SKM-1 (cell line): ENCODE results near the gene ST8SIA2.
"Not testable (repeated sequence)": the region's sequence is repeated elsewhere in the genome, so short reads cannot be mapped to it uniquely, and the experiment has no call there.

Experiments used
- DNase-seq: peaks from one replicate; lab custom pipeline; 2025; ENCODE audit not compliant: unreplicated experiment; lab: John Stamatoyannopoulos, UW

ST8SIA2 gene

DNA sequence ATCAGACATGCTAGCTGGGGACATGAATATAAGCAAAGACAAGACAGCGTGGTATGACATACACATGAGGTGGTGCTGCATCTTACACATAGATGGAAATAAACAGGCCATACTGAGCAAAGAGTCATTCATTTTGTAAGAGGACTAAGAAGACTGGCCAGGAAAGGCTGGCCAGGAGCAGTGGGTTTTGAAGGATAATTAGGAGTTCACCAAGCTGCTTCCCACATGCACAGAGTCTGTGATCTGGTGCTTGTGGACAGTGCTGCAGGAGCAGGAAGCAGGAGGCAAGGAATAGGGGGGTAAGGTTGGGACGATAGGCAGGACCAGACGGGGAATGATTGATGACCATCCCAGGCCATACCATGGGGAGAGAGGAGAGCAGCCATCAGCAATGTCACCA lies 41.5 kb downstream of the ST8SIA2 start:
- no peak for DNase-seq

DNA sequence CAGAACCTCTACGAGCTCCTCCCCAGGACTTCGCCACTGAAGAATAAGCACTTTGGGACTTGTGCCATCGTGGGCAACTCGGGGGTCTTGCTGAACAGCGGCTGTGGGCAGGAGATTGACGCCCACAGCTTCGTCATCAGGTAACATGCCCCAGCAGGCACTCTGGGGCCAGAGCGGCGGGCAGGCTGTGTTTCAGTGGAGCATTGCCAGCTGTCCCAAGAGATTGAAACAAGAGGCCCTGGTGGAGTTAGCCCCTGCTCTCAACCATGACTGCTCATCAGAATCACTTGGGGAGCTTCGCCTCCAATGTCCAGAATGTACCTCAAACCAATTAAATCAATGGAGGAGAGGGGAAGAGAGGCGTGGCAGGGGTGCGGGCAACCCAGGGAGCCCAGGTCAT lies 44.8 kb downstream of the ST8SIA2 start:
- DNase-seq: no peak

DNA sequence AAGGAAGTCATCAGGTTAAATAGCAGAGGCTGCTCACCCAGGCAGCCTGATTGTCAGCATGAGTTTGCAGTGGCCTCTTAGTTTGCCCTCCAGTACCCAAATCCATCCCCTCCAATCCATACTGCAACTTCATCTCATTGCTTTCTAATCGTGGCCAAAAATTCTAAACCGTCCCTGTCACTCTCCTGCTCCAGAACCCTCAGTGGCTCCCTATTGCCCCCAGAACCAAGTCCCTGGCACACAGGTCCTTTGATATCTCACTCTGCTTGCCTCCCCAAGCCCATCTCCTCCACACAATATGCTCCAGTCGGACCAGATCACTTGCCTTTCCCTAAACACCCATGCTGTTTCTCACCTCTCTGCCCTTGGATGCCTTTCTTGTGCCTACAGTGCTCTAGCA lies 49.7 kb downstream of the ST8SIA2 start:
- DNase-seq: no peak

DNA sequence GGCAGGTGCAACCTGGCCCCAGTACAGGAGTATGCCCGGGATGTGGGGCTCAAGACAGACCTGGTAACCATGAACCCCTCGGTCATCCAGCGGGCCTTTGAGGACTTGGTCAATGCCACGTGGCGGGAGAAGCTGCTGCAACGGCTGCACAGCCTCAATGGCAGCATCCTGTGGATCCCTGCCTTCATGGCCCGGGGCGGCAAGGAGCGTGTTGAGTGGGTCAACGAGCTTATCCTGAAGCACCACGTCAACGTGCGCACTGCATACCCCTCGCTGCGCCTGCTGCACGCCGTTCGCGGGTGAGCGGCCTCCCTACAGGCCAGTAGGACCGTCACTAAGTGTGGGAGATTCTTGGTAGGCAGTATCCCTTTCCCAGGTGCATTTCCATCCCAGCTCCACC lies 51.0 kb downstream of the ST8SIA2 start:
- no peak for DNase-seq

DNA sequence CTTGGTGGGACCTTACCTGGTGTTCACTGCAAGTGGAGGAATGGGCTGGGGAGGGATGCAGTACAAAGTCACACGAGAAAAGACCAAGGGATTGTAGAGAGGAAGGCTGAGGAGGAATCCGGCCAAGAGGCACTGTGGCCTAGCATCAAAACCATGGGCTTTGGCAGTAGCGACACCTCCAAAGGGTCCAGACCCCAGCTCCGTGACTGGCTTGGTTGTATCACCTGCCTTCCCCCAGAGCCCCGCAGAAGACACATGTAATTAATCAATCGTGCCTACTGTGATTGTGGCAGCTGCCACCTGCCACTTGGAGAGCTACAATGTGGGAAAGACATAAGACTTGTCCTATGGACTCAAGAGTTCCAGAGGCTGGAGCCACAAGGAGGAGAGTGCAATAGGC lies 54.7 kb downstream of the ST8SIA2 start:
- DNase-seq: no peak

DNA sequence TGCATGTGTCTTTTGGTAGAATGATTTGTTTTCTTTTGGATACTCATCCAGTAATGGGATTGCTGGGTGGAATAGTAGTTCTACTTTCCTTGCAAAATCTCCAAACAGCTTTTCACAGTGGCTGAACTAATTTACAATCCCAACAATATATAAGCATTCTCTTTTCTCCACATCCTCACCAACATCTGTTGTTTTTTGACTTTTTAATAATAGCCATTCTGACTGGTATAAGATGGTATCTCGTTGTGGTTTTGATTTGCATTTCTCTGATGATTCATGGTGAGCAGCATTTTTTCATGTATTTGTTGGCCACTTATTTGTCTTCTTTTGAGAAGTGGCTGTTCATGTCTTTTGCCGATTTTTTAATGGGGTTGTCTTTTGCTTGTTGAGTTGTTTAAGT lies 55.8 kb downstream of the ST8SIA2 start:
- no peak for DNase-seq

DNA sequence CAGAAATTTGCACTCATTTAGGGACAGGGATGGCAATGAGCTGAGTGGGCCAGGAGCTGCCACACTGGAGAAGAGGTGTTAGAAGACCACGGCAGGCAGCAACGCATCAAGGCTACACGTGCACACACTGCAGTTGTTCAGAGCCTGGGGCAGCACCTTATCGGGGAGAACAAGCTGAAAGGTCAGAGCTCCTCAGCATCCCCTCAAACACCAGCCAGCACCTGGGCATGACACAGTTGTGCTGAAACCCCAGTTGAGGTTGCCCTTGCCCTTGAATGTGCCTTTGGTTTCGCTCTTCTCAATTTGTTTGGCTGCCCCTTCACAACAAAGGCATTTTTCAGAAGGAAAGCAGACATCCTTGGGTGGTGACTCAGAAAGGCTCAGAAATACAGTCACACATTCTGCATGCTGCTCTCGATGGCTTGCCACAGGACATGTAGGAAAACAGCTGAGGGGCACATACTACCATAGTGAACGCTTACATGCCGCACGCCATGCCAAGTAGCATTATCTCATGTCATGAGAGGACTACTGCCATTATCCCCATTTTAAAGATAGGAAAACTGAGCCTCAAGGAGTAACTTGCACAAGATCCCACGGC lies 57.6 kb downstream of the ST8SIA2 start:
- no peak for DNase-seq

DNA sequence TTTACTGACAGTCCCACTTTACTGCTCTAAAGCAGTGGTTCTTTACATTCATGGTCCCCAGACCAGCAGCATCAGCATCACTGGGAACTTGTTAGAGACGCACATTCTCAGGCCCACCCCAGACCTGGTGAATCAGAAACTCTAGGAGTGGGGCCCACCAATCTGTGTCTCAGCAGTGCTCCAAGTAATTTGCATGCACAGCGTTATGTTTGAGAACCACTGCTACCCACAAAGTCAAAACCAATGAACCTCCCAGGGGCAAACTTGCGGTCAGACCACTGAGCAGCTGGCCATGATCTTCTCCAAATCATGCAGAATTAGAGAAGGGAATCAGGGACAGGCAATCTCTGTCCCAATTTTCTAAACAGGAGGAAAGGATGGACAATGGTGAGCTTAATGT lies 58.5 kb downstream of the ST8SIA2 start:
- DNase-seq: no peak

DNA sequence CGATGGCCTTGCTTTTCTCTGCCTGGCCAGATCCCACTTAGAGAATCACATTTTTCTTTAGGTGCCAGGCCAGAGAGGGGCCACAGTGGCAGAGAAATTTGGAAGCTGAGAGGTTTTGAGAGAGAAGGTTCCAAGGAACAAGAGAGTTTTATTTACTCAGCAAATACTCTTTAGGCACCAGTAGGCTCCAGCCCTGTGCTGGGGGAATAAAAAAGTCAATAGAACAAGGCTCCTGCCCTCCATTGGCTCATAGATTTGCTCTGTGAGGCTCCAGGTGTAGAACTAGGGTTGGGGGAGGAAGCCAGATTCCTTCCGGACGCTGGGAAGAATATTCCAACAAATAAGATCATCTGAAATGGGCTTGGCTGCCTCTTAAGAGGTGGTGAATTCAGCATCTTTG lies 59.9 kb downstream of the ST8SIA2 start:
- no peak for DNase-seq

DNA sequence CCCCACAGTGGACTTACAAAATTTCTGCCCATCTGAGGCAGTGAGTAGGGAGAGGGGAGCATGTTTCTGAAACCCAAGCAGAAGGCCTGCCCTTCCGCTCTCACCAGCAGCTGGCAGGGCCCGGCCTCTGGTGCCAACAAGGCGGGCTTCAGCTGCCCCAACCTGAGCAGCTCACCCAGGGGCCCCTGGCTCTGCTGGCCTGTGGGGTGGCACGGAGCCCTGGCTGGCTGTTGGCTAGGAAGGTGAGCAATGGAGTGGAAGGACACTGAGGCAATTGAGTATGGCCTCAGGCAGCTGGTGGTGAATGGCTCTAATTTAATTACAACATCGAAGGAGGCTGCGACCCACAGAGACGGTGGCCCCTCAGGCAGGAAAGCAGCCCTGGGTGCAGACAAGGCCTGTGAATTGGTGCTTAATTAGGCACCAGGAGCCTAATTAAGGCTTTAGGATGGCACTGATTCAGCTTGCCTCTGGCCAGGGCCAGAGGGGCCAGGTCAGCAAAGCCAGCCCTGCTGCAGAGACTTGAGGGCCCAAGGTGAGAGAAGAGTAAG lies 60.9 kb downstream of the ST8SIA2 start:
- no peak for DNase-seq

DNA sequence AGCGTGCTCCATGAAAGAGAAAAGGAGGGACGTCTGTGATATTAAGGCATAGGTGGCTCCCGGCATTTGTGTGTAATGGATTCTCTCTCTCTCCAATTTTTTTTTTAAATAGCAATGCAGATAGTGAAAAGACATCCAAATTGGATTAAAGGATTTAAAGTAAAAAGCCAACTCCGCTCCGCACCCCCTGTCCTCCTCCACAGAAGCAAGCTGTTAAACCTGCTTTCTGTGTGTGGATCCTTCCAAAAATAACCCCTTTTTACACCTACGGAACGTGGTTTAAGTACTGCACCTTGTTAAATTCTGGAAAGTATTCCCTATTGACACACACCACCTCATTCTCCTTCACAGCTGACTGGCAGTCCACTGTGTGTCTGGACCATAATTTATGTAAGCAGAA lies 61.6 kb downstream of the ST8SIA2 start:
- no peak for DNase-seq

DNA sequence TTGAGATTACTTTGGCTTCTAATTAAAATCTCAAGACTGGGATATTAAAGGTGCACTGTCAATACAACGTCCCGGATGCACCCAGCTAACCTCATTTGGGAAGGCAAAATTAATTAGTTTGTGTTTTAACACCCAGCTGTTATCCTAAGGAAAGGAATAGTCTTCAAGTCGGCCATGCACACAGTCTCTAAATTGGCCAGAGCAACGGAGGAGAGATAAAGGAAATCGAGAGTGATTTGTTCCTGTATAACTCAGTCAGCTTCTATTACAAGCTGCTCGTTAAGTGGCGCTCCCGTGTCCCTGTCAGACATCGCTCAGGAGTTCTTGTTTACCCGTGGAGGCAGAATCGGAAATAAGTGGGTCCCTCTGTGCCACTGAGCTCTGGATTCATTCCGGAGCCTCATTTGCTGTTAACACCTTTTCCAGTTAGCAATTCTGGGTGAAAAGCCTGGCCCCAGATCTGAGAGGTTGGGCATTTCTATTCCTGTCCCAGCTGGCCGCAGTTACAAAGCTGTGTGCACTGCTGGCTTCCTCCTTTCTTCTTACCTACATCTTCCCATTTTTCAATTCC lies 63.9 kb downstream of the ST8SIA2 start:
- DNase-seq: no peak

DNA sequence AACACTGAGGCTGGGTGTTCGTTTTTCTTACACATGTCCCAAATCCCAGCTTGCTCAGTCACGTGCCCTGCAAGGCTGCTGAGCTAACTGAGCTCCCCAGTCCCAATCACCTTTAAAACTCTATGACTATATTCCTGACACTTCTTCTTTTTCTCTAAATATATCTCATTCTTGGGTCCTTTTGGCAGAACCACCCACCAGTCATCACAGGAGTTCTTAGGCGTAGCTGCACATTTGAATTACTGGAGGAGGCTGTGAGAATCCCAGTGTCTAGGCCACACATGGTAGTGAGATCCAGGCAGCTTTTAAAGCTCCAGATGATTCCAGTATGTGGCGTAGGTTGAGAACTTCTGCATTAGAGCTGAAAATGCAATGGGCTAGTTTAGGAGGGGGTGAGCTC lies 66.3 kb downstream of the ST8SIA2 start:
- DNase-seq: no peak

DNA sequence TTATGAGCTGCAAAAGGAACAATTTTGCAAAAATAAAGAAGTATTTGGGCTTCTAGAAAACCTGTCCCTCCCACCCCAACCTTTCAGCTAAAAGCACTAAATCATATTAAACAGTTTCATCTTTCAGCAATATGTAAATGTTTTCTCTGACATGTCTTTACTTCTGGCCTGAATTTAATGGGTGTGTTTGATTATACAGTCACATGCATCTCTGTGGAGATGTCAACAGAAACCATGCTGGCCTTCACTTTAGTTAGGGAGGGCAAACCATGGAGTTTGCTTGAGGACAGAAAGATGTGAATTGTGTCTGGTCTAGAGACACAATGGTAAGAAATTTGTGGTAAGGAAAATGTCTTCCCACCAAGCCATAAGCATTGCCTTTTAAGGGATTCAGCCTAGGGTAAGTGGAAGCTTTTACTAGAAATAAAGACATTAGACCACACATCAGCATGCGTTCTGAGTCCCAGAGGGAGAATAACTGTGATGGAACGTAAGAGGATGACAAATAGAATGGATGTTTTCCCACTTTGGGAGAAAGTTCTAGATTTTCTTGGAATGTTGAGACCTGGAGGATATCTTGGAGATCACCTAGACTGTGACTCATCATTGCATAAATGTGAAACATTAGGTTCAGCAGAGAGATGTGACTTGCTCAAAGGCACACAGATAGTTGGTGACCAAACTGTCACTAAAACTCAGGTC lies 68.9 kb downstream of the ST8SIA2 start:
- no peak for DNase-seq

DNA sequence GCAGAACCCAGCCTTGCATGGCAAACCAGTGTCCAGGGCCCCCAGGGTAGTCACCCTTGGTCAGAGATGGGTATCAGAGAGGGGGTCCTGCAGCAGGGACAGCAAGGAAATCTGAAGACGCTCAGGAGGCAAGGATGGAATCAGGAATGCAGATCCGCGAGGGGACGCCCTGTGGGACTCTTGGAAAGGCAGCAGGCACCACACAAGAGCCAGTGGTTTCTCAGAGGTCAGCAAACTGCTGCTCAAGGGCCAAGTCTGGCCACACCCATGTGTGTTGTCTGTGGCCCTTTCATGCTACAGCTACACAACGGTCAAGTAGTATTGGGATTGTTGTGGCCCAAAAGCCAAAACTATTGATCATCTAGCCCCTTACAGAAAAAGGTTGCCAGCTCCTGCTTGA lies 69.7 kb downstream of the ST8SIA2 start:
- DNase-seq: no peak

DNA sequence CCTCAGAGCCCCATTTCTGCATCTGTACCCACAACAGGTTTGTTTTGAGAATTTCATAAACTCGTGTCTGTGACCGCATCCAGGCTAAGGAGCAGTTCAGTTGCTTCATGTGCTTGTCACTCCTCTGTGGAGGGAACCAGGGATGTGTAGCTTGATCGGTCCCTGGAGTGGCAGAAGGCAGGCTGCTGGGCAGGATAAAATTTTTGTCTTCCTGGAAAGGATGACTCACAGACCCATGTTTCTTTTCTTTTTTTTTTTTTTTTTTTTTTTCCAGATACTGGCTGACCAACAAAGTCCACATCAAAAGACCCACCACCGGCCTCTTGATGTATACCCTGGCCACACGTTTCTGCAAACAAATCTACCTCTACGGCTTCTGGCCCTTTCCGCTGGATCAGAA lies 70.1 kb downstream of the ST8SIA2 start:
- no peak for DNase-seq

DNA sequence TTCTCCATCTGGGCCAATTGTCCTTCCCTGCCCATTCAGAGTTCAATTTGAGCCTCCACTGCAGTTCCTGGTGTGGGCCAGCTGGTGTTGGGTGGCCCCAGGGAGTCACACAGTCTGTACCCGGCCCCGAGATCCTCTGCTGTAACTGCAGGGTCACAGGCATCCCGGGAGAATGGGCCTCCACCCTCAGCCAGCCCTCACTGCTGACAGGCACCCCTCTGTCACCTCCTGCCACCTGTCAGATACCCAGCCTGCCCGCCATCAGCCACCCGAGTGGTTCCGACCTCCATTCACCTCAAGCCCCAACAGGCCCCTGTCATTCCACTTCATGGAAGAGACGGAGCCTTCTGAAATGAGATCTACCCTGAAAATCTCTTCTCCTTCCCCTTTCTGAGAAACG lies 73.2 kb downstream of the ST8SIA2 start:
- no peak for DNase-seq

DNA sequence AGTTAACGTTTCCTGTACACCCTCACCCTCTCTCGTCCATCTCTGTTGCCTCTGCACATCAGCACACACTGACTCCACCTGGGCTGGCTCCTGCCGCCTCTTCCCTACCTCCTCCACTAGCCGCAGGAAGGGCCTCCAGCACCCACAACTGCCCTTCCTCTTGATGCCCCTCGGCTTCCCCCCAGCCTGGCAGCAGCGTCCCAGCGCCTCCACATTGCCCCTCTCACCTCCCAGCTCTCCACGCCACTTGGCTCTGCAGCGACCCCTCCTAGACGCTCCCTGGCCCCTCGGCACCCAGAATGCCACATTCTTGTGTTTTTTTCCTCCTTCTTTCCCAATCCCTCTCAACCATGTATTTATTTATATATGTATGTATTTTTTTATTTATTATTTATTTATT lies 73.6 kb downstream of the ST8SIA2 start:
- no peak for DNase-seq

DNA sequence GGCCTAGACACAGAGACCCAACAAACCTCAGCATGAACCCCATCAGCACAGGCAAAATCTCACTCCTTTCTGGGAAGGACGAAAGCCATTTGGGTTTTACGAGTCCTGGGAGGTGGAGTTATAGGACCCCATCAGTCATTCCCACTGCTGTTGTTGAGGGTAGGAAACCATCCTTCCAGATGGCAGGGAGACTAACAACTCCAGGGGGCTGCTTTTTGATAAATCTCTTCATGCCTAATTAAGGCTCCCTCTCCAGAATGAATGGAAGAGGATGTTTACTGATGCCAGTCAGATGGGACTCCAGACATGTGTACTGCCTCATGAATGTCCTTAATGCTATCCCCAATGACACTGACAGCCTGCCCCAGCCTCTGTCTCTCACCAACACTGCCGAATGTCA lies 75.3 kb downstream of the ST8SIA2 start:
- no peak for DNase-seq

DNA sequence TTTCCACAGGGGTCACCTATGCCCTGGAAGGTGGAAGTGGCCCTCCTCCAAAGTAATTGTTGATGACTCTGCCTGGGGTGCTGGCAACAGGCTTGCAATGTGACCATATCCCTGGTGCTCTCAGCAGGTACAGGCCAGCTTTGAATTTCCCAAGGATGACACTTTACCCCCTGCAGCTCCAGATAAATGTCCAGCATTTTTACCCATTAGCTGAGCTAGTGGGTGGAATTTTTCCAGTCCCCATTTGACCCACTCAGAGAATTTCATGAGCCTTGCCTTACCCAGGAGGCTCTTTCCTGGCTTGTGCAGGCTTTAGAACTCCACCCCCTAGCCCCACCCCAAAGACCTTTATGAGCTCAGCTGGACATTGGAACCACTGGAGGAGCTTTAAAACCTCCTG lies 77.6 kb downstream of the ST8SIA2 start:
- no peak for DNase-seq

DNA sequence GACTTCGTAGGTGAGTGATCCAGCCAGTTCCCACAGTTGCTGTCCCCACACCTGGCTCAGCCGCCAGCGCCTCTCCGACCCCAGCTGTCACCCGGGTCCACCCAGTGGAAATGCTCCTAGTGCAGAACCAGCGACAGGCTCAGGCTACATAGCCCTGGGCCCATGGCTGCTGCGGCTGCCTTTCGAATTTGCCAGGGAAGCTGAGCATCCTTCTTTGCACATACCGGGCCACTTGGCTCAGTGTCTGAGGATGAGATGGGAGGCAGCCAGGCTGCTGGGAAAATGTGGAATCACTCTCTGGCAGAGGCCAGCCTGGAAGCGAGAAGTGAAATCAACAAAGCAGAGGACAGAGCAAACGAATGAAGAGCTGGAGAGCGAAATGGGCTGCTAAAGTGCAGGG lies 80.1 kb downstream of the ST8SIA2 start:
- DNase-seq: no peak

DNA sequence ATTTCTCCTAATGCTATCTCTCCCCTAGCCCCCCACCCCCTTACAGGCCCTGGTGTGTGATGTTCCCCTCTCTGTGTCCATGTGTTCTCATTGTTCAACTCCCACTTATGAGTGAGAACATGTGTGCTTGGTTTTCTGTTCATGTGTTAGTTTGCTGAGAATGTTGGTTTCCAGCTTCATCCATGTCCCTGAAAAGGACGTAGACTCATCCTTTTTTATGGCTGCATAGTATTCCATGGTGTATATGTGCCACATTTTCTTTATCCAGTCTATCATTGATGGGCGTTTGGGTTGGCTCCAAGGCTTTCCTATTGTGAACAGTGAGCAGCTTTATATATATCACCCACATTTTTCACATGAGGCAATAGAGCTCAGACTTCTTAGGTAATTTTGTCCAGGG lies 86.0 kb downstream of the ST8SIA2 start:
- not testable (repeated sequence) for DNase-seq

DNA sequence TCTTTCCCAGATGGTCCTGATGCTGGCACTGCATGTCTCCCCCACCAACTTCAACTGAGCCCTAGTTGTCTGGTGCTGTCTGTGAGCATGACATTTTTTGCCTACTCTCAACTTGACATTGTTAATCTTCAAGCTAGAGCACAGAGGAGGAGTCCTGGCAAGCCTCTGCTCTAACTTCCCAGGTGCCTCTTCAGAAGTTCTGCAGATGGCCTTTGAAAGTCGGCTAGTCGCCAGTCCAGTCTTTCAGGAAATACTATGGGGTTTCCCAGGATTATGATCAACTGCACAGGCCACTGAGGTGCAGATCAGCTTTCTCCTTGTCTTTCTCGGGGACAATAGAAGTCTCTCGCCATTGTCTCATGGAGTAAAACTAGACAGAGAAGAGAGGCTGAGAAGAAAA lies 86.7 kb downstream of the ST8SIA2 start:
- DNase-seq: no peak
